GM23338 (cell line): ENCODE results near the gene NR4A1. TPM values are rescaled to one million over a fixed set of nuclear protein-coding genes. Genes with fewer than 3 reads are reported as not detected.
A peak's percentile ranks its signal among the peaks of the same experiment; 100 is the strongest.

Experiments
- ATAC-seq: fragments of 200-7000 bp; cut with Tn5 transposase; 3 replicates; pipeline ENCODE4 v1.9.1; 2020
- DNase-seq: peaks from one replicate; pipeline ENCODE4 v3.0.0-alpha.2; 2015; ENCODE audit warnings: low spot score
- H2AFZ ChIP-seq: fragments of 200-600 bp; sonication (generic); 2 replicates; pipeline ENCODE4 v1.8.0; 2016; ENCODE audit warnings: antibody characterized with exemption, mild to moderate bottlenecking, moderate library complexity
- H3F3A ChIP-seq: fragments of 200-600 bp; sonication (generic); replicated peaks from 2 replicates; pipeline ENCODE4 v1.8.0; 2017; ENCODE audit warnings: antibody characterized with exemption, mixed run types, low read depth
- H3K27ac ChIP-seq: fragments of 200-600 bp; sonication (generic); 2 replicates; pipeline ENCODE4 v1.6.1; 2016; ENCODE audit warnings: low read depth
- H3K27me3 ChIP-seq: fragments of 200-600 bp; sonication (generic); 2 replicates; pipeline ENCODE4 v1.8.0; 2016; ENCODE audit warnings: mild to moderate bottlenecking, mixed run types, moderate library complexity; ENCODE audit not compliant: insufficient read depth
- H3K36me3 ChIP-seq: fragments of 200-600 bp; sonication (generic); 2 replicates; pipeline ENCODE4 v1.8.0; 2016; ENCODE audit warnings: mild to moderate bottlenecking; ENCODE audit not compliant: insufficient read depth
- H3K4me1 ChIP-seq: fragments of 200-600 bp; sonication (generic); 2 replicates; pipeline ENCODE4 v1.8.0; 2016; ENCODE audit warnings: mild to moderate bottlenecking, moderate library complexity; ENCODE audit not compliant: insufficient read depth
- H3K4me2 ChIP-seq: fragments of 200-600 bp; sonication (generic); 2 replicates; pipeline ENCODE4 v1.7.1; 2017; ENCODE audit warnings: mixed run types
- H3K4me3 ChIP-seq: fragments of 200-600 bp; sonication (generic); 2 replicates; pipeline ENCODE4 v1.6.1; 2016; ENCODE audit warnings: mixed run types
- H3K79me2 ChIP-seq: fragments of 200-600 bp; sonication (generic); replicated peaks from 2 replicates; pipeline ENCODE4 v1.8.0; 2017; ENCODE audit warnings: mild to moderate bottlenecking; ENCODE audit not compliant: insufficient read depth
- H3K9me2 ChIP-seq: fragments of 200-600 bp; sonication (generic); 2 replicates; pipeline ENCODE4 v1.8.0; 2017; ENCODE audit not compliant: insufficient read depth
- H4K20me1 ChIP-seq: fragments of 200-600 bp; sonication (generic); replicated peaks from 2 replicates; pipeline ENCODE4 v1.8.0; 2017; ENCODE audit warnings: mild to moderate bottlenecking; ENCODE audit not compliant: insufficient read depth
- H3K27ac Mint-ChIP-seq: 2 replicates; pipeline ENCODE4 v1.8.0; 2020; ENCODE audit warnings: inconsistent platforms, mild to moderate bottlenecking, moderate library complexity, mixed read lengths
- H3K27me3 Mint-ChIP-seq: 3 replicates; pipeline ENCODE4 v1.8.0; 2022; ENCODE audit warnings: low read depth, mild to moderate bottlenecking, moderate library complexity, mixed read lengths, inconsistent platforms; ENCODE audit not compliant: insufficient read depth, poor library complexity
- H3K36me3 Mint-ChIP-seq: 3 replicates; pipeline ENCODE4 v1.8.0; 2021; ENCODE audit warnings: low read depth, mild to moderate bottlenecking, inconsistent platforms, moderate library complexity, mixed read lengths
- H3K4me1 Mint-ChIP-seq: 3 replicates; pipeline ENCODE4 v1.8.0; 2020; ENCODE audit warnings: mild to moderate bottlenecking, inconsistent platforms, mixed read lengths
- H3K4me3 Mint-ChIP-seq: 3 replicates; pipeline ENCODE4 v1.8.0; 2021; ENCODE audit warnings: moderate library complexity, mild to moderate bottlenecking, inconsistent platforms, mixed read lengths
- H3K9me3 Mint-ChIP-seq: 3 replicates; pipeline ENCODE4 v1.8.0; 2020; ENCODE audit warnings: moderate library complexity, mild to moderate bottlenecking, inconsistent platforms, mixed read lengths
- CREB1 ChIP-seq: fragments of 250-450 bp; sonication (Bioruptor Pico); IDR thresholded peaks from 2 replicates; pipeline ENCODE4 v1.5.0; 2020; ENCODE audit warnings: low read depth, mild to moderate bottlenecking, moderate library complexity
- CTCF ChIP-seq, 2 experiments: fragments of 200-600 bp in 1 of 2; sonication (generic) in 1 of 2; conservative IDR thresholded peaks; 2 replicates each; pipeline versions ENCODE4 v1.5.1 to v1.6.1; 2016 to 2017; ENCODE audit warnings: antibody characterized with exemption in 2 of 2, low read depth in 2 of 2, mild to moderate bottlenecking in 2 of 2, moderate library complexity in 1 of 2
- POLR2AphosphoS5 ChIP-seq: IDR thresholded peaks from 2 replicates; pipeline ENCODE4 v1.6.1; 2016; ENCODE audit warnings: antibody characterized with exemption, low read depth
- REST ChIP-seq: IDR thresholded peaks from one replicate; pipeline ENCODE4 v1.6.1; 2018; ENCODE audit warnings: antibody characterized with exemption; ENCODE audit not compliant: unreplicated experiment
- ZNF114 ChIP-seq: fragments of 250-450 bp; sonication (Bioruptor Pico); IDR thresholded peaks from 2 replicates; pipeline ENCODE4 v1.5.0; 2020; ENCODE audit warnings: mild to moderate bottlenecking, moderate library complexity
- ZNF331 ChIP-seq: fragments of 250-450 bp; sonication (Bioruptor Pico); IDR thresholded peaks from 2 replicates; pipeline ENCODE4 v1.5.0; 2020; ENCODE audit warnings: low read depth, mild to moderate bottlenecking, moderate library complexity
- ZNF462 ChIP-seq: fragments of 250-450 bp; sonication (Bioruptor Pico); IDR thresholded peaks from 2 replicates; pipeline ENCODE4 v1.5.0; 2020; ENCODE audit warnings: mild to moderate bottlenecking, moderate library complexity
- long read RNA-seq: library from polyadenylated mRNA; unstranded; transcript quantifications from one replicate; pipeline ENCODE4 v2.0.0, GENCODE V29; 2020; ENCODE audit not compliant: unreplicated experiment
- polyA plus RNA-seq: library from polyadenylated mRNA; unstranded; fragments of >200 nt; fragmentation: Nextera tagmentation; extraction: Ambion mirVana; gene quantifications from 2 replicates; pipeline ENCODE4 v1.2.1, GENCODE V29; 2016
- total RNA-seq: library from RNA; depleted of rRNA; stranded (reverse); fragments of >200 nt; shearing (Covaris generic); gene quantifications from 2 replicates; pipeline ENCODE4 v1.2.3, GENCODE V29; 2014; rRNA removed

NR4A1 gene
- total RNA-seq (13.4 and 19.1 TPM in 2 replicates), polyA plus RNA-seq (7.5 and 8.3 TPM in 2 replicates)
- long read RNA-seq, partial matches to known transcripts: 1 of 1 reads
- long read RNA-seq, other reads (novel, unspliced or antisense): 0 of 1 reads

- peaks cover 51% of the 10 kb centered on the region for H3K27me3 ChIP-seq
- no peak within 1 kb of the TSS for H2AFZ ChIP-seq
- H3K4me1 ChIP-seq: peaks cover 18% of the 10 kb centered on the region
- ATAC-seq (peak; percentile 69), DNase-seq (peak; percentile 93)
- no peaks in the 10 kb centered on the region for H3K36me3 ChIP-seq
- Mint-ChIP-seq H3K27me3 (peaks cover 34% of the 10 kb centered on the region), H3K4me1 (peaks cover 28% of the 10 kb centered on the region), H3K27ac (no peak within 1 kb of the TSS), H3K36me3 (peaks cover 3% of the 10 kb centered on the region; the same call in 1 of the 3 replicates), H3K9me3 (no peaks in the 10 kb centered on the region; the same call in 2 of the 3 replicates), H3K4me3 (peak within 1 kb of the TSS; percentile 78)
- no peak within 1 kb of the TSS for H3K27ac ChIP-seq
- peaks cover 30% of the 10 kb centered on the region for H4K20me1 ChIP-seq
- no peak for TF ChIP-seq CTCF (conservative IDR thresholded peaks at IDR 0.05; ENCODE audit: low read depth in 2 of 2)
- peak; percentile 73 for TF ChIP-seq CREB1 (CRISPR knock-in tag)
- TF ChIP-seq POLR2AphosphoS5: peak; percentile 72
- peaks cover 2% of the 10 kb centered on the region; the same call in 1 of the 2 replicates for H3F3A ChIP-seq
- no peaks in the 10 kb centered on the region for H3K9me2 ChIP-seq
- peak within 1 kb of the TSS; percentile 86 for H3K4me3 ChIP-seq
- peak within 1 kb of the TSS; percentile 98 for H3K4me2 ChIP-seq
- no peaks in the 10 kb centered on the region for H3K79me2 ChIP-seq
Measured at GRCh38 chr12:52050758-52051541, at the start of gene NR4A1. TSS of gene NR4A1 (plus strand) at chr12:52051442. CDS start at chr12:52054329, 2,887 bp downstream.

DNA sequence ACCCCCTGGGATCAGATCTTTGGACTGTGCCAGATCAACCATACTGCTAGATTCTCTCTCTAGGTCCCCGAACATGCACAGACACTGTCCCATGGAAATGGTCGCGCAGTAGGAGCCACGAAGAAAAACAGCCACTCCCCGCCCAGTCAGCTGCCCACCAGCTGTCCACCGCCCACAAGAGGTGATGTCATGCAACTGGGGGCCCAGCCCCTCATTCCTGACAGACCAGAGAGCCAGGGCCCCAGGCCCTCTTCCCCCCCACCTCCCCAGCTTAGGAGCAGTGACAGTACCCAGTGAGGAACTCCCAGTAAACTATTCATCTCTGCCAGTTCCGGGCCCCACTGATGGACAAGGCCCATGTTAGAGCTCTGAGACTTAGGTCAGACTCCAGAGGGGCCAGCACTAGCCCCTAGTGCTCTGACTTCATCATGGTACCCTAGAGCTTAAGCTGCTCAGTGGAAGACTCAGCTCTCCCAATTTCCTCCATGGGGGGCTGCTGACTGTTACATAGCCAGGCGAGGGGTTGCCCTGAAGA is 48.2 kb upstream of the NR4A1 start:
- H4K20me1 ChIP-seq: no peaks in the 10 kb centered on the region; the same call in 1 of the 2 replicates
- no peak overlapping the region for H3K4me3 Mint-ChIP-seq
- no peak for ATAC-seq
- no peak for TF ChIP-seq ZNF462
- no peak for TF ChIP-seq ZNF331
- no peak for TF ChIP-seq ZNF114
- TF ChIP-seq REST: no peak
- TF ChIP-seq CREB1 (CRISPR knock-in tag): no peak

More for the DNA sequence above, 48.2 kb upstream of the NR4A1 start:
- Histone ChIP-seq H3F3A (peaks cover 7% of the 10 kb centered on the region; the same call in 1 of the 2 replicates), H3K36me3 (no peaks in the 10 kb centered on the region), H3K27me3 (peaks cover 38% of the 10 kb centered on the region), H3K4me3 (no peak overlapping the region), H3K9me2 (no peaks in the 10 kb centered on the region), H3K27ac (no peak overlapping the region), H3K79me2 (no peaks in the 10 kb centered on the region), H3K4me2 (no peak overlapping the region), H3K4me1 (peaks cover 8% of the 10 kb centered on the region; the same call in 1 of the 2 replicates), H2AFZ (no peak overlapping the region)
- Mint-ChIP-seq H3K9me3 (no peaks in the 10 kb centered on the region; the same call in 2 of the 3 replicates), H3K27me3 (peaks cover 40% of the 10 kb centered on the region), H3K36me3 (peaks cover 7% of the 10 kb centered on the region; the same call in 2 of the 3 replicates), H3K4me1 (peaks cover 24% of the 10 kb centered on the region), H3K27ac (no peak overlapping the region)
- no peak for DNase-seq
